OCI-LY3 (cell line): ENCODE results near the gene NDUFB7.

Source experiments
- H2AFZ ChIP-seq: fragments of 200-600, 300-600 bp; shearing (Covaris generic); 2 replicates; pipeline ENCODE4 v1.6.0; 2014; ENCODE audit warnings: antibody characterized with exemption, low read depth, low read length
- H3K27ac ChIP-seq: fragments of 200-600, 300-600 bp; sonication (generic); 2 replicates; pipeline ENCODE4 v1.5.1; 2014; ENCODE audit warnings: mild to moderate bottlenecking, low read length, moderate library complexity, mixed read lengths
- H3K27me3 ChIP-seq: fragments of 200-600, 300-600 bp; sonication (generic); 2 replicates; pipeline ENCODE4 v1.6.1; 2014; ENCODE audit warnings: low read depth, low read length, mixed read lengths
- H3K36me3 ChIP-seq: fragments of 200-600, 300-600 bp; sonication (generic); replicated peaks from 2 replicates; pipeline ENCODE3; 2014; ENCODE audit warnings: low read depth, low read length, mixed read lengths
- H3K4me1 ChIP-seq: fragments of 300-600, 200-600 bp; sonication (generic); 2 replicates; pipeline ENCODE4 v1.6.1; 2014; ENCODE audit warnings: low read length, mixed read lengths
- H3K4me2 ChIP-seq: fragments of 200-600, 300-600 bp; sonication (generic); 2 replicates; pipeline ENCODE4 v1.6.1; 2014; ENCODE audit warnings: low read length, mixed read lengths
- H3K4me3 ChIP-seq: fragments of 300-600, 200-600 bp; sonication (generic); 2 replicates; pipeline ENCODE4 v1.5.1; 2014; ENCODE audit warnings: antibody characterized with exemption, mild to moderate bottlenecking, low read length, moderate library complexity
- H3K79me2 ChIP-seq: fragments of 300-600, 200-600 bp; shearing (Covaris generic); 2 replicates; pipeline ENCODE4 v1.6.1; 2014; ENCODE audit warnings: mild to moderate bottlenecking, low read length, mixed read lengths
- H3K9ac ChIP-seq: fragments of 300-600, 200-600 bp; shearing (Covaris generic); 2 replicates; pipeline ENCODE4 v1.6.0; 2014; ENCODE audit warnings: mild to moderate bottlenecking, low read length, moderate library complexity
- H3K9me3 ChIP-seq: fragments of 200-600, 300-600 bp; shearing (Covaris generic); 2 replicates; pipeline ENCODE4 v1.6.1; 2014; ENCODE audit warnings: low read length, mixed read lengths; ENCODE audit not compliant: insufficient read depth
- H4K20me1 ChIP-seq: fragments of 200-600, 300-600 bp; sonication (generic); 2 replicates; pipeline ENCODE4 v1.6.1; 2016; ENCODE audit warnings: low read length, mixed read lengths; ENCODE audit not compliant: insufficient read depth
- CTCF ChIP-seq: fragments of 200-600, 300-600 bp; sonication (generic); IDR thresholded peaks from 2 replicates; pipeline ENCODE4 v1.5.1; 2014; ENCODE audit warnings: antibody characterized with exemption, low read length, low read depth
- EZH2phosphoT487 ChIP-seq: fragments of 200-600 bp; shearing (Covaris generic); IDR thresholded peaks from 2 replicates; pipeline ENCODE4 v1.6.1; 2018; ENCODE audit warnings: antibody characterized with exemption, mixed run types, low read depth

The NDUFB7 gene

GRCh38 chr19:14540741-14541525, 30.9 kb downstream of the NDUFB7 start:
- no peaks in the 10 kb centered on the region for H3K9me3 ChIP-seq
- peak overlapping the region; percentile 59 for H3K27ac ChIP-seq
- H3K4me3 ChIP-seq: peak overlapping the region; percentile 3; the same call in 1 of the 2 replicates
- no peak overlapping the region for H2AFZ ChIP-seq
- H3K79me2 ChIP-seq: peaks cover 81% of the 10 kb centered on the region
- H3K27me3 ChIP-seq: no peaks in the 10 kb centered on the region
- peak overlapping the region; percentile 37; the same call in 1 of the 2 replicates for H3K9ac ChIP-seq
- TF ChIP-seq CTCF (no peak), EZH2phosphoT487 (no peak)
- peaks cover 16% of the 10 kb centered on the region for H3K36me3 ChIP-seq
- H3K4me1 ChIP-seq: peaks cover 11% of the 10 kb centered on the region
- H4K20me1 ChIP-seq: peaks cover 49% of the 10 kb centered on the region
- H3K4me2 ChIP-seq: peak overlapping the region; percentile 37

GRCh38 chr19:14536926-14537692, 34.8 kb downstream of the NDUFB7 start:
- Histone ChIP-seq H3K9ac (no peak overlapping the region), H4K20me1 (peaks cover 30% of the 10 kb centered on the region)

GRCh38 chr19:14533450-14533849, 38.4 kb downstream of the NDUFB7 start:
- no peak overlapping the region for H3K9ac ChIP-seq
- TF ChIP-seq EZH2phosphoT487 (no peak), CTCF (no peak)
- H3K9me3 ChIP-seq: no peaks in the 10 kb centered on the region
- H3K36me3 ChIP-seq: peaks cover 22% of the 10 kb centered on the region
- H3K79me2 ChIP-seq: peaks cover 79% of the 10 kb centered on the region
- peaks cover 34% of the 10 kb centered on the region for H4K20me1 ChIP-seq
- H3K4me3 ChIP-seq: no peak overlapping the region
- no peak overlapping the region for H2AFZ ChIP-seq
- no peaks in the 10 kb centered on the region for H3K27me3 ChIP-seq
- no peak overlapping the region for H3K4me2 ChIP-seq
- peaks cover 11% of the 10 kb centered on the region for H3K4me1 ChIP-seq
- H3K27ac ChIP-seq: no peak overlapping the region

More at GRCh38 chr19:14536926-14537692, 34.8 kb downstream of the NDUFB7 start:
- Histone ChIP-seq H3K27me3 (no peaks in the 10 kb centered on the region), H3K9me3 (no peaks in the 10 kb centered on the region), H3K79me2 (peaks cover 82% of the 10 kb centered on the region), H3K36me3 (peaks cover 24% of the 10 kb centered on the region), H3K4me1 (peaks cover 11% of the 10 kb centered on the region), H2AFZ (no peak overlapping the region), H3K27ac (no peak overlapping the region), H3K4me3 (no peak overlapping the region), H3K4me2 (no peak overlapping the region)
- TF ChIP-seq CTCF (no peak), EZH2phosphoT487 (no peak)

- no peaks in the 10 kb centered on the region for H3K9me3 ChIP-seq
- peaks cover 10% of the 10 kb centered on the region for H4K20me1 ChIP-seq
- H3K36me3 ChIP-seq: peaks cover 22% of the 10 kb centered on the region
- peaks cover 54% of the 10 kb centered on the region for H3K79me2 ChIP-seq
- TF ChIP-seq EZH2phosphoT487: no peak
- no peak for TF ChIP-seq CTCF
- H3K4me3 ChIP-seq: peak overlapping the region; percentile 87
- H3K27me3 ChIP-seq: no peaks in the 10 kb centered on the region
- H3K4me2 ChIP-seq: peak overlapping the region; percentile 72
- H3K27ac ChIP-seq: peak overlapping the region; percentile 72
- H3K4me1 ChIP-seq: peaks cover 11% of the 10 kb centered on the region
- peak overlapping the region; percentile 80 for H3K9ac ChIP-seq
- H2AFZ ChIP-seq: no peak overlapping the region
Measured at GRCh38 chr19:14530506-14530905, 41.4 kb downstream of the NDUFB7 start.
